ENCODE results near the gene MNDA. TPM values are rescaled to one million over a fixed set of nuclear protein-coding genes. Genes with fewer than 3 reads are reported as not detected.
"Not testable (repeated sequence)": the region's sequence is repeated elsewhere in the genome, so short reads cannot be mapped to it uniquely, and the experiment has no call there.

MNDA gene
- total RNA-seq, 4 donors from 2014 or later = 1.6 to 12.6 (median 6.9) TPM; not detected in 1

DNA sequence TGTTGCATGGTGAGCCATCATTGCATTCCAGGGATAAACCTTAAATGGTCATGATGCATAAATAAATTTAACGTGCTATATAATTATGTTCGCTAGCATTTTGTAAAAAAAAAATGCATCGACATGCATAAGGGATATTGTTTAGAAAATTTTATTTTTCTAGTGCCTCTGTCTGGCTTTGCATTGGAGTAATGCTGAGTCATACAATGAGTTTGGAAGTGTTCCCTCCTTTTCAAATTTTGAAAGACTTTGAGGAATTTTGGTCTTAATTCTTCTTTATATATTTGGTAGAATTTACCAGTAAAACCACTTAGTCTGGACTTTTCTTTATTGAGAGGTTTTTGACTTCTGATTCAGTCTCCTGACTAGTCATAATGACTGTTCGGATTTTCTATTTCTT is 4.9 kb downstream of the MNDA start:
- Histone ChIP-seq H3K36me3 (no peaks in the 10 kb centered on the region), H3K4me3 (no peak overlapping the region), H3K4me1 (no peaks in the 10 kb centered on the region), H3K9me3 (no peaks in the 10 kb centered on the region), H3K27me3 (no peaks in the 10 kb centered on the region), H3K27ac (no peak overlapping the region)
- no peak for TF ChIP-seq CTCF (IDR thresholded peaks at IDR 0.05)
- no peak for TF ChIP-seq POLR2A (IDR thresholded peaks at IDR 0.05)
- no peak for DNase-seq
- intact Hi-C loops (cut with DNase I; ENCODE audit: low total_unique reads) = no loop called here

DNA sequence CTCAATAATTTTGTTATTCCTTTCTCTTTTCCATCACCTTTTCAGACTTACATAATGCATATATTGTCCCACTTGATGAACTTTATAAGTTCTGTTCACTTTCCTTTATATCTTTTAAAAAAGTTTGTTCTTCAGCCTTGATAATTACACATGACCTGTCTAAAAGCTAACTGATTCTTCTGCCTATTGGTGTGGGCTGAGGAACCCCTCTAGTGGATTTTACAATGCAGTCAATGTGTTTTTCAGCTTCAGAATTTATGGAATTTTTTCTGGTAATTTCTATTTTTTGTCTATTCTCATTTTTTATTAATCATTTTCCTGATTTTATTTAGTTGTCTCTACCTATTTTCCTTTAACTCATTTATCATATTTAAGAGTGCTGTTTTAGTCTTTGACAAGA is 7.5 kb downstream of the MNDA start:
- Histone ChIP-seq H3K27me3 (no peaks in the 10 kb centered on the region), H3K4me3 (no peak overlapping the region), H3K36me3 (no peaks in the 10 kb centered on the region), H3K9me3 (no peaks in the 10 kb centered on the region), H3K27ac (no peak overlapping the region), H3K4me1 (no peaks in the 10 kb centered on the region)
- no peak for DNase-seq
- no peak for TF ChIP-seq CTCF (IDR thresholded peaks at IDR 0.05)
- TF ChIP-seq POLR2A (IDR thresholded peaks at IDR 0.05) = no peak
- intact Hi-C loops (cut with DNase I; ENCODE audit: low total_unique reads) = no loop called here

DNA sequence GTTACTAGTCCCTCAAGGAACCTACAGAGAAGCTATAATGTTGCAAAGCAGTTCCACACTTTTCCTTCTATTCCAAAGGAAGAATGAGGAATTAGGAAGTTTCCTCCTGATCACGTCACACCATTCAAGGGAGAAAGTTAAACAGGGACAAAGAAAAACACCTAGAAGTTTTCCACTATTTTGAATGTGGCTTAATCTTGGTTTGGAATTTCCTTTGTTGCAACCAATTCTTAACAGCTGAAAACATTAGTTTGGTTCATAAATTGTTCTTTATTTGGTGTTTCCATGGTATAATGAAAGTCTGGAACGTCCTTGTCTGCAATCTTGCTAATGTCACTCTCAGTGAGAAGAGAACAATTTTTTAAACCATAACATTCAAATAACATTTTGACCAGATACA is 8.4 kb downstream of the MNDA start:
- no peaks in the 10 kb centered on the region for H3K9me3 ChIP-seq
- no peaks in the 10 kb centered on the region for H3K4me1 ChIP-seq
- TF ChIP-seq POLR2A (IDR thresholded peaks at IDR 0.05) = no peak
- no peak for TF ChIP-seq CTCF (IDR thresholded peaks at IDR 0.05)
- no peak for DNase-seq
- H3K4me3 ChIP-seq = no peak overlapping the region
- no peaks in the 10 kb centered on the region for H3K27me3 ChIP-seq
- H3K27ac ChIP-seq = no peak overlapping the region
- H3K36me3 ChIP-seq = no peaks in the 10 kb centered on the region
- intact Hi-C loops (cut with DNase I; ENCODE audit: low total_unique reads) = no loop called here

DNA sequence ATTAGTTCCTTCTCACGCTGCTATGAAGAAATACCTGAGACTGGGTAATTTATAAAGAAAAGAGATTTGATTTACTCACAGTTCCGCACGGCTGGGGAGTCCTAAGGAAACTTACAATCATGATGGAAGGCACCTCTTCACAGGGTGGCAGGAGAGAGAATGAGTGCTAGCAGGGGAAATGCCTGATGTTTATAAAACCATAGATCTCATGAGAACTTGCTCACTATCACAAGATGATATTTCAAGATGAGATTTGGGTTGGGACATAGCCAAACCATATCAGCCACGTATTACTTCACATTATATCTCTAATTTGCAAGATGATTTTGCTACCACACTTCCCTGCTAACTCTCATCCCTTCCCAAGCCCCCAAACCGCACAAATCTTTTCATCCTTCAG is 9.1 kb downstream of the MNDA start:
- no peaks in the 10 kb centered on the region for H3K36me3 ChIP-seq
- no peaks in the 10 kb centered on the region for H3K9me3 ChIP-seq
- H3K27me3 ChIP-seq = no peaks in the 10 kb centered on the region
- no peaks in the 10 kb centered on the region for H3K4me1 ChIP-seq
- no peak overlapping the region for H3K4me3 ChIP-seq
- TF ChIP-seq POLR2A (IDR thresholded peaks at IDR 0.05) = no peak
- TF ChIP-seq CTCF (IDR thresholded peaks at IDR 0.05) = no peak
- no peak for DNase-seq
- intact Hi-C loops (cut with DNase I; ENCODE audit: low total_unique reads) = no loop called here
- H3K27ac ChIP-seq = no peak overlapping the region

DNA sequence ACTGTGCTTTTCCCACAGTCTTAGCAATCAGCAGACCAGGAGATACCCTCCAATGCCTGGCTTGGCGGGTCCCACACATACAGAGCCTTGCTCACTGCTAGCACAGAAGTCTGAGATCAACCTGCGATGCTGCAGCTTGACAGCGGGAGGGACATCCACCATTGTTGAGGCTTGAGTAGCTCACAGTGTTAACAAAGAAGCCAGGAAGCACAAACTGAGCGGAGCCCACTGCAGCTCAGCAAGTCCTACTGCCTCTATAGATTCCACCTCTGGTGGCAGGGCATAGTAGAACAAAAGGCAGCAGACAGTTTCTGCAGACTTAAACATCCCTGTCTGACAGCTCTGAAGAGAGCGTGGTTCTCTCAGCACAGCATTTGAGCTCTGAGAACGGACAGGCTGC is 33.4 kb downstream of the MNDA start:
- no peaks in the 10 kb centered on the region for H3K36me3 ChIP-seq
- intact Hi-C loops (cut with DNase I; ENCODE audit: low total_unique reads) = no loop called here
- no peaks in the 10 kb centered on the region for H3K27me3 ChIP-seq
- no peak overlapping the region for H3K4me3 ChIP-seq
- no peaks in the 10 kb centered on the region for H3K9me3 ChIP-seq
- H3K27ac ChIP-seq = no peak overlapping the region
- no peaks in the 10 kb centered on the region for H3K4me1 ChIP-seq
- no peak for DNase-seq
- TF ChIP-seq CTCF (IDR thresholded peaks at IDR 0.05) (no peak), POLR2A (IDR thresholded peaks at IDR 0.05) (no peak)

DNA sequence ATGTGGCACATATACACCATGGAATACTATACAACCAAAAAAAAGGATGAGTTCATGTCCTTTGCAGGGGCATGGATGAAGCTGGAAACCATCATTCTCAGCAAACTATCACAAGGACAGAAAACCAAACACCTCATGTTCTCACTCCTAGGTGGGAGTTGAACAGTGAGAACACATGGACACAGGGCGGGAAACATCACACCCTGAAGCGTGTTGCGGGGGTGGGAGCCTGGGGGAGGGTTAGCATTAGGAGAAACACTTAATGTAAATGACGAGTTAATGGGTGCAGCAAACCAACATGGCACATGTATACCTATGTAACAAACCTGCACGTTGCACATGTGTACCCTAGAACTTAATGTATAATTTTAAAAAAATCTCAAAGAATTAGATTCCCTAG is 39.3 kb downstream of the MNDA start:
- H3K9me3 ChIP-seq; H3K4me3 ChIP-seq; H3K4me1 ChIP-seq; DNase-seq; intact Hi-C loops (cut with DNase I; ENCODE audit: low total_unique reads); H3K27ac ChIP-seq; H3K36me3 ChIP-seq; H3K27me3 ChIP-seq: not testable (repeated sequence)

Data from uterus (tissue), 4 donors.